Stomach (tissue), 9 donors: ENCODE results near the gene MAP3K14. TPM values are rescaled to one million over a fixed set of nuclear protein-coding genes. Genes with fewer than 3 reads are reported as not detected.
A peak's percentile ranks its signal among the peaks of the same experiment; 100 is the strongest.

Source experiments
- DNase-seq, 2 donors: peaks; one replicate each; pipeline versions ENCODE4 v3.0.0 to v3.0.0-alpha.2; 2013 to 2019
- H3K27ac ChIP-seq, 5 donors: fragments of 200-600 bp in 4 of 5; sonication (generic) in 4 of 5; one replicate each; pipeline ENCODE4 v1.5.1; 2013 to 2019; ENCODE audit warnings: mild to moderate bottlenecking in 1 of 5, moderate library complexity in 1 of 5
- H3K27me3 ChIP-seq, 3 donors: fragments of 200-600 bp; sonication (generic); one replicate each; pipeline ENCODE4 v1.5.1; 2017 to 2019; ENCODE audit warnings: mixed run types in 1 of 3
- H3K36me3 ChIP-seq, 4 donors: fragments of 200-600 bp; sonication (generic); 1 replicate in 3 of 4; 2 replicates in 1 of 4; pipeline ENCODE4 v1.5.1; 2016 to 2019
- H3K4me1 ChIP-seq, 4 donors: fragments of 200-600 bp; sonication (generic); one replicate each; pipeline ENCODE4 v1.5.1; 2016 to 2019
- H3K4me3 ChIP-seq, 4 donors: fragments of 200-600 bp; sonication (generic) in 3 of 4; one replicate each; pipeline ENCODE4 v1.5.1; 2016 to 2019; ENCODE audit warnings: mild to moderate bottlenecking in 1 of 4
- H3K9me3 ChIP-seq, 4 donors: fragments of 200-600 bp; sonication (generic); one replicate each; pipeline ENCODE4 v1.5.1; 2016 to 2019
- EP300 ChIP-seq: sonication (generic); formaldehyde crosslinking; IDR thresholded peaks from one replicate; pipeline ENCODE4 v1.6.1; 2017; ENCODE audit warnings: antibody characterized with exemption
- POLR2A ChIP-seq, 4 donors: fragments of 450-650 bp; IDR thresholded peaks; one replicate each; pipeline ENCODE4 v1.6.1; 2016; ENCODE audit warnings: antibody characterized with exemption in 4 of 4, control low read depth in 2 of 4, mild to moderate bottlenecking in 1 of 4, moderate library complexity in 1 of 4
- POLR2AphosphoS5 ChIP-seq, 3 donors: sonication (generic); formaldehyde crosslinking; IDR thresholded peaks; one replicate each; pipeline ENCODE4 v1.6.1; 2016; ENCODE audit warnings: antibody characterized with exemption in 3 of 3
- WGBS, 5 donors: extraction: QIAGEN DNeasy Blood & Tissue Kit in 3 of 5; methylation state at CpG; one replicate each; pipeline versions ENCODE4 v1.1.5 to v1.1.7; 2013 to 2018; 5-methylcytosine and 5-hydroxymethylcytosine counted together
- intact Hi-C: fragments of 100-400 bp; cut with DNase I; formaldehyde crosslinking; loops from one replicate; pipeline ENCODE4 v1.15.1; 2023; ENCODE audit warnings: low total_unique reads
- polyA plus RNA-seq, 3 donors: library from polyadenylated mRNA; stranded (reverse); fragments of 200-250 nt; gene quantifications; one replicate each; pipeline ENCODE4 v1.2.3, GENCODE V29; 2013
- total RNA-seq, 5 donors: library from RNA; depleted of rRNA; stranded (reverse); fragments of >200 nt; gene quantifications; one replicate each; pipeline versions ENCODE4 v1.1.0 to v1.2.3, GENCODE V29; 2014 to 2016
- TF ChIP-seq, protein P1 (sequence below), 7 experiments: fragments of 450-650 bp in 4 of 7; fragments of 200-600 bp in 3 of 7; sonication (generic) in 3 of 7; IDR thresholded peaks; one replicate each; pipeline ENCODE4 v1.5.1; 2016 to 2019; ENCODE audit warnings: antibody characterized with exemption in 7 of 7, control low read depth in 2 of 7, mild to moderate bottlenecking in 1 of 7
- donor health status: healthy with polysubstance abuse.
- donor health status: Bipolar disorder and iron deficiency.
- donor health status: healthy.

MAP3K14 gene
- total and polyA plus RNA-seq, 8 donors, result 1.2 to 17.7 (median 8.1) TPM

GRCh38 chr17:45241328-45242028 lies 75.3 kb downstream of the MAP3K14 start:
- 15 to 56% (median 26%) methylated on average over 22 to 62 of the region's 62 CpGs for WGBS, 5 donors
- peak overlapping the region in 1 of 5 donors; percentile 17 for H3K27ac ChIP-seq
- peaks cover 3 to 94% (median 63%) of the 10 kb centered on the region in 4 donors for H3K36me3 ChIP-seq
- H3K27me3 ChIP-seq, result peaks cover 0 to 44% (median 9%) of the 10 kb centered on the region in 3 donors
- peak; percentile 60 to 91 for DNase-seq
- H3K4me1 ChIP-seq, result peaks cover 12 to 39% (median 20%) of the 10 kb centered on the region in 4 donors
- TF ChIP-seq POLR2AphosphoS5 (IDR thresholded peaks at IDR 0.05), result no peak
- no peak for TF ChIP-seq POLR2A (IDR thresholded peaks at IDR 0.05)
- TF ChIP-seq, protein P1, sequence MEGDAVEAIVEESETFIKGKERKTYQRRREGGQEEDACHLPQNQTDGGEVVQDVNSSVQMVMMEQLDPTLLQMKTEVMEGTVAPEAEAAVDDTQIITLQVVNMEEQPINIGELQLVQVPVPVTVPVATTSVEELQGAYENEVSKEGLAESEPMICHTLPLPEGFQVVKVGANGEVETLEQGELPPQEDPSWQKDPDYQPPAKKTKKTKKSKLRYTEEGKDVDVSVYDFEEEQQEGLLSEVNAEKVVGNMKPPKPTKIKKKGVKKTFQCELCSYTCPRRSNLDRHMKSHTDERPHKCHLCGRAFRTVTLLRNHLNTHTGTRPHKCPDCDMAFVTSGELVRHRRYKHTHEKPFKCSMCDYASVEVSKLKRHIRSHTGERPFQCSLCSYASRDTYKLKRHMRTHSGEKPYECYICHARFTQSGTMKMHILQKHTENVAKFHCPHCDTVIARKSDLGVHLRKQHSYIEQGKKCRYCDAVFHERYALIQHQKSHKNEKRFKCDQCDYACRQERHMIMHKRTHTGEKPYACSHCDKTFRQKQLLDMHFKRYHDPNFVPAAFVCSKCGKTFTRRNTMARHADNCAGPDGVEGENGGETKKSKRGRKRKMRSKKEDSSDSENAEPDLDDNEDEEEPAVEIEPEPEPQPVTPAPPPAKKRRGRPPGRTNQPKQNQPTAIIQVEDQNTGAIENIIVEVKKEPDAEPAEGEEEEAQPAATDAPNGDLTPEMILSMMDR (IDR thresholded peaks at IDR 0.05), result no peak
- TF ChIP-seq EP300, result no peak
- intact Hi-C loops, result no loop called here
- peak overlapping the region; percentile 23 to 41 (median 32) for H3K4me3 ChIP-seq
- no peaks in the 10 kb centered on the region for H3K9me3 ChIP-seq

DNA sequence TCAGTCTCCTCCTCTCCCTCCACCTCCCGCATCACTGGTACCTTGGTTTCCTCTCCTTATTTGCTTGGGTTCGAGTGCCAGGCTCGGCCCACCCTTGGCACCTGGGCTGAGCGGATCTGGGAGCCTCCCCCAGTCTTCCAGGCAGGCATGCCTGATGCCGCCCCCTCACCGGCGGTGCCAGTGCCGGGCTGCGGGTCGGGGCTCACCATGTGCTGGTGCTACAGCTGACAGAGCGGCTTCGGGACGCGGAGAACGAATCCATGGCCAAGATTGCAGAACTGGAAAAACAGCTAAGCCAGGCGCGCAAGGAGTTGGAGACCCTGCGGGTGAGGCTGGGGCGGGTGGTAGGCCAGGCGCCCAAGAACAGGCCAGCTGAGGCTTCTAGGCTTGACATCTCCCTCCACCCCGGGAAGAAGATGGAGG lies 75.9 kb downstream of the MAP3K14 start:
- no peaks in the 10 kb centered on the region for H3K9me3 ChIP-seq
- H3K4me3 ChIP-seq, result peak overlapping the region in 3 of 4 donors; percentile 31 to 41 (median 34)
- 21 to 64% (median 38%) methylated on average over 14 to 21 of the region's 21 CpGs for WGBS, 5 donors
- DNase-seq, result peak in 1 of 2 donors; percentile 71
- peaks cover 0 to 49% (median 9%) of the 10 kb centered on the region in 3 donors for H3K27me3 ChIP-seq
- H3K27ac ChIP-seq, result no peak overlapping the region
- peaks cover 3 to 94% (median 58%) of the 10 kb centered on the region in 4 donors for H3K36me3 ChIP-seq
- TF ChIP-seq POLR2A (IDR thresholded peaks at IDR 0.05) (no peak), POLR2AphosphoS5 (IDR thresholded peaks at IDR 0.05) (no peak), EP300 (no peak)
- TF ChIP-seq, protein P1 (IDR thresholded peaks at IDR 0.05), result no peak
- H3K4me1 ChIP-seq, result peaks cover 10 to 34% (median 16%) of the 10 kb centered on the region in 4 donors
- intact Hi-C loops, result no loop called here

DNA sequence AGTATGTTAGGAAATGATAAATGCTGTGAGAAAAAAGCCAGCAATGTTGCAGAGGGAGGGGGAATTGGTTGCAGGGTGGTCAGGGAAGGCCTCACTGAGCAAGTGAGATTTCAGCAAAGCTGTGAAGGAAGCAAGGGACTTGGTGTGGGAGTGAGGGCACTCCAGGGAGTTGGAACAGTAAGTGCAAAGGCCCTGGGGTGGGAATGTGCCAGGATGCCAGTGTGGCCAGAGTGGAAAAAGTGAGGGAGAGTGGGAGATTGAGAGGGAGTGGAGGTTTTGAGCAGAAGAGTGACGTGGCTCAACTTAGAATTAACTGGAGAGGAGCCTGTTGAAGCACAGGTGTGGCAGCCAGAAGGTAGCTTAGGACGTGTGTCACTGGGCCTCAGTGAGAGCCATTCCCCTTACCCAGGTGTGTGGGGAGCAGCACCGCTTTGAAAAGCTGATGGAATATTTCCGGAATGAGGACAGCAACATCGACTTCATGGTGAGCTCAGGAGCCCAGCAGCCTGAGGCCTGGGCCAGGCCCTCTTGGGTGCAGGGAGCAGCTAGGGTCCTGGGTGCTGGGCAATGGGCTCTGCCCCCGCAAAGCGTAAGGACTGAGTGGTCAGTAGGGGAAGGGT lies 78.6 kb downstream of the MAP3K14 start:
- no peak overlapping the region for H3K27ac ChIP-seq
- intact Hi-C loops, result no loop called here
- 92 to 97% (median 94%) methylated on average over 7 of the region's 7 CpGs for WGBS, 5 donors
- H3K27me3 ChIP-seq, result peaks cover 0 to 51% (median 9%) of the 10 kb centered on the region in 3 donors
- TF ChIP-seq EP300 (no peak), POLR2A (IDR thresholded peaks at IDR 0.05) (no peak), POLR2AphosphoS5 (IDR thresholded peaks at IDR 0.05) (no peak)
- TF ChIP-seq, protein P1 (IDR thresholded peaks at IDR 0.05), result no peak
- no peak overlapping the region for H3K4me3 ChIP-seq
- H3K9me3 ChIP-seq, result no peaks in the 10 kb centered on the region
- no peak for DNase-seq
- peaks cover 0 to 78% (median 34%) of the 10 kb centered on the region in 4 donors for H3K36me3 ChIP-seq
- H3K4me1 ChIP-seq, result peaks cover 10 to 33% (median 16%) of the 10 kb centered on the region in 4 donors

- no peak for DNase-seq
- H3K27me3 ChIP-seq, result peaks cover 0 to 51% (median 9%) of the 10 kb centered on the region in 3 donors
- WGBS, 5 donors, result 84 to 100% (median 91%) methylated on average over 2 of the region's 2 CpGs
Observed at GRCh38 chr17:45237686-45238085, 79.1 kb downstream of the MAP3K14 start.

More at GRCh38 chr17:45237686-45238085, 79.1 kb downstream of the MAP3K14 start:
- H3K9me3 ChIP-seq, result no peaks in the 10 kb centered on the region
- peaks cover 0 to 77% (median 32%) of the 10 kb centered on the region in 4 donors for H3K36me3 ChIP-seq
- no peak overlapping the region for H3K4me3 ChIP-seq
- peaks cover 10 to 33% (median 16%) of the 10 kb centered on the region in 4 donors for H3K4me1 ChIP-seq
- TF ChIP-seq EP300, result no peak
- TF ChIP-seq, protein P1 (IDR thresholded peaks at IDR 0.05), result no peak
- no peak for TF ChIP-seq POLR2AphosphoS5 (IDR thresholded peaks at IDR 0.05)
- TF ChIP-seq POLR2A (IDR thresholded peaks at IDR 0.05), result no peak
- intact Hi-C loops, result no loop called here
- H3K27ac ChIP-seq, result no peak overlapping the region
